ENCODE results near the gene MAP2K5. TPM values are rescaled to one million over a fixed set of nuclear protein-coding genes. Genes with fewer than 3 reads are reported as not detected.

Gene MAP2K5
- total RNA-seq, 1 experiment from 2014 or later = 13.6 TPM

DNA sequence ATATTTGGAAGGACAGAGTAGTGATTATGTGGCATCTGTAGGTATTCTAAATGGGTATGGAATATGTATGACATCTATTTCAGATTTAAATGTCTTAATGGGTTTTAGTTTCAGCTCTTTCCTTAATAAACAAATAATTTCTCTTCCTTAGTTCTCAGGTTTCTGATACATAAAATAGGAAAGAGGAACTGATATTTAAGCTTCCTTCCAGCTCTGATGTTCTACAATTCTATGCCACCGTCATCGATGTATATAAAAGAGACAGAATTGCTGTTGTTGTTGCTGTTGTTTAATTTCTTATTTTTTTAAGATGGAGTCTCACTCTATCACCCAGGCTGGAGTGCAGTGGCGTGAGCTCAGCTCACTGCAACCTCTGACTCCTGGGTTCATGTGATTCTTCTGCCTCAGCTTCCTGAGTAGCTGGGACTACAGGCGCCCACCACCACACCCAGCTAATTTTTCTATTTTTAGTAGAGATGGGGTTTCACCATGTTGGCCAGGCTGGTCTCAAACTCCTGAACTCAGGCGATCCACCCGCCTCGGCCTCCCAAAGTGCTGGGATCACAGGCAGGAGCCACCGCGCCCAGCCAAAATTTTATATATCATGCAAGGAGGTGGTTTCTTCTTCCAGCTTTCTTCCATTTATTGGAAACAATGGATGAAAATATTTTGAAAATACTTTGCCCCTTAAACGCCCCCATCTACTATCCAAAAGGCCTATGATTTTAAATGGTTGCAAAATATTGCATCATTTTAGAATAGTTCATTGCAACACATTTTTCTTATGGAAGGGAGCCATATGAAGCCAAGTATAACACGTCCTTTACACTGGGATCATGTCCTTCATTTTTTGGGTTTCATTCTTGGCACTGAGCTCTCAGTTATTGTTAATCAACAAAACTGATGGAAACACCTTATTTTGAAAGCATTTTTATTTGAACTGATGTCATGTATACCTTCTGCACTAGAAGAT, 35.4 kb upstream of the MAP2K5 start:
- POLR2A ChIA-PET = no interaction called here
- ATAC-seq = no peak
- DNase-seq (ENCODE audit: low spot score) = no peak
- CTCF ChIA-PET = no interaction called here
- no peaks in the 10 kb centered on the region for H3K36me3 Mint-ChIP-seq
- H3K4me1 Mint-ChIP-seq = peaks cover 13% of the 10 kb centered on the region
- no peaks in the 10 kb centered on the region for H3K9me3 Mint-ChIP-seq
- H3K27ac Mint-ChIP-seq = no peak overlapping the region
- no peak overlapping the region for H3K4me3 Mint-ChIP-seq
- no peak for TF ChIP-seq ETV6 (CRISPR knock-in tag; IDR thresholded peaks at IDR 0.05)
- TF ChIP-seq ZNF138 (CRISPR knock-in tag; conservative IDR thresholded peaks at IDR 0.05) = no peak
- TF ChIP-seq SOX15 (CRISPR knock-in tag; IDR thresholded peaks at IDR 0.05) = no peak
- TF ChIP-seq ATF1 (CRISPR knock-in tag; IDR thresholded peaks at IDR 0.05) = no peak
- TF ChIP-seq, protein P1, sequence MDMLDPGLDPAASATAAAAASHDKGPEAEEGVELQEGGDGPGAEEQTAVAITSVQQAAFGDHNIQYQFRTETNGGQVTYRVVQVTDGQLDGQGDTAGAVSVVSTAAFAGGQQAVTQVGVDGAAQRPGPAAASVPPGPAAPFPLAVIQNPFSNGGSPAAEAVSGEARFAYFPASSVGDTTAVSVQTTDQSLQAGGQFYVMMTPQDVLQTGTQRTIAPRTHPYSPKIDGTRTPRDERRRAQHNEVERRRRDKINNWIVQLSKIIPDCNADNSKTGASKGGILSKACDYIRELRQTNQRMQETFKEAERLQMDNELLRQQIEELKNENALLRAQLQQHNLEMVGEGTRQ (CRISPR knock-in tag; IDR thresholded peaks at IDR 0.05) = no peak
- no peaks in the 10 kb centered on the region for H3K27me3 Mint-ChIP-seq (ENCODE audit: low read depth)

DNA sequence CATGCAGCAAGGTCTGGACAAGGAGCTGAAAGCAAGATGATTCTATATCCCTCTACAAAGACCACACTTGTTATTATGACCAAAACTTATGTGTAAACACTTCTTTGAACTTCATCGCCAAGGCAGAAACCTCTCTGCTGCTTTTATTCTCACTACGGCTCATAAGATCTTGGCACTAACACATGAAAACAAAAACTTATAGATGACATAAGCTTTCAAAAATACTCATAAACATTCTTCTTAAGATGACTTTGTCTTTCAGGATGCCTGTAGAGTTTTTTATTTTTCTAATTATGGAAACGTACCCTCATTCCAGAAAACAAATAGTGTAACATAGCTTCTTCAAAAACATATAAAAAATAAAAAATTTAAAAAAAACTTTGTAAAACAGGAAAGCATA, 34.1 kb upstream of the MAP2K5 start:
- Mint-ChIP-seq H3K27ac (no peak overlapping the region), H3K9me3 (no peaks in the 10 kb centered on the region), H3K4me1 (peaks cover 8% of the 10 kb centered on the region), H3K36me3 (no peaks in the 10 kb centered on the region), H3K27me3 (ENCODE audit: low read depth) (no peaks in the 10 kb centered on the region), H3K4me3 (no peak overlapping the region)
- DNase-seq (ENCODE audit: low spot score) = no peak
- ATAC-seq = no peak
- CTCF ChIA-PET = no interaction called here
- POLR2A ChIA-PET = interaction anchor here (0.7 kb wide), 1 partner anchor 640 kb away, joined by 3 read pairs; no protein-coding TSS in a partner anchor
- TF ChIP-seq, protein P2, sequence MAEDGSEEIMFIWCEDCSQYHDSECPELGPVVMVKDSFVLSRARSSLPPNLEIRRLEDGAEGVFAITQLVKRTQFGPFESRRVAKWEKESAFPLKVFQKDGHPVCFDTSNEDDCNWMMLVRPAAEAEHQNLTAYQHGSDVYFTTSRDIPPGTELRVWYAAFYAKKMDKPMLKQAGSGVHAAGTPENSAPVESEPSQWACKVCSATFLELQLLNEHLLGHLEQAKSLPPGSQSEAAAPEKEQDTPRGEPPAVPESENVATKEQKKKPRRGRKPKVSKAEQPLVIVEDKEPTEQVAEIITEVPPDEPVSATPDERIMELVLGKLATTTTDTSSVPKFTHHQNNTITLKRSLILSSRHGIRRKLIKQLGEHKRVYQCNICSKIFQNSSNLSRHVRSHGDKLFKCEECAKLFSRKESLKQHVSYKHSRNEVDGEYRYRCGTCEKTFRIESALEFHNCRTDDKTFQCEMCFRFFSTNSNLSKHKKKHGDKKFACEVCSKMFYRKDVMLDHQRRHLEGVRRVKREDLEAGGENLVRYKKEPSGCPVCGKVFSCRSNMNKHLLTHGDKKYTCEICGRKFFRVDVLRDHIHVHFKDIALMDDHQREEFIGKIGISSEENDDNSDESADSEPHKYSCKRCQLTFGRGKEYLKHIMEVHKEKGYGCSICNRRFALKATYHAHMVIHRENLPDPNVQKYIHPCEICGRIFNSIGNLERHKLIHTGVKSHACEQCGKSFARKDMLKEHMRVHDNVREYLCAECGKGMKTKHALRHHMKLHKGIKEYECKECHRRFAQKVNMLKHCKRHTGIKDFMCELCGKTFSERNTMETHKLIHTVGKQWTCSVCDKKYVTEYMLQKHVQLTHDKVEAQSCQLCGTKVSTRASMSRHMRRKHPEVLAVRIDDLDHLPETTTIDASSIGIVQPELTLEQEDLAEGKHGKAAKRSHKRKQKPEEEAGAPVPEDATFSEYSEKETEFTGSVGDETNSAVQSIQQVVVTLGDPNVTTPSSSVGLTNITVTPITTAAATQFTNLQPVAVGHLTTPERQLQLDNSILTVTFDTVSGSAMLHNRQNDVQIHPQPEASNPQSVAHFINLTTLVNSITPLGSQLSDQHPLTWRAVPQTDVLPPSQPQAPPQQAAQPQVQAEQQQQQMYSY (CRISPR knock-in tag; IDR thresholded peaks at IDR 0.05) = no peak
- TF ChIP-seq ZNF317 (CRISPR knock-in tag; IDR thresholded peaks at IDR 0.05; ENCODE audit: borderline replicate concordance, low read depth) = no peak
- no peak for TF ChIP-seq FOXP1 (CRISPR knock-in tag; IDR thresholded peaks at IDR 0.05; ENCODE audit: borderline replicate concordance)
- TF ChIP-seq, protein P3, sequence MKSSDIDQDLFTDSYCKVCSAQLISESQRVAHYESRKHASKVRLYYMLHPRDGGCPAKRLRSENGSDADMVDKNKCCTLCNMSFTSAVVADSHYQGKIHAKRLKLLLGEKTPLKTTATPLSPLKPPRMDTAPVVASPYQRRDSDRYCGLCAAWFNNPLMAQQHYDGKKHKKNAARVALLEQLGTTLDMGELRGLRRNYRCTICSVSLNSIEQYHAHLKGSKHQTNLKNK (CRISPR knock-in tag; IDR thresholded peaks at IDR 0.05) = no peak
- TF ChIP-seq ZBTB21 (CRISPR knock-in tag; IDR thresholded peaks at IDR 0.05; ENCODE audit: borderline replicate concordance) = no peak
- TF ChIP-seq RELA (CRISPR knock-in tag; IDR thresholded peaks at IDR 0.05; ENCODE audit: borderline replicate concordance) = no peak
- TF ChIP-seq, protein P4, sequence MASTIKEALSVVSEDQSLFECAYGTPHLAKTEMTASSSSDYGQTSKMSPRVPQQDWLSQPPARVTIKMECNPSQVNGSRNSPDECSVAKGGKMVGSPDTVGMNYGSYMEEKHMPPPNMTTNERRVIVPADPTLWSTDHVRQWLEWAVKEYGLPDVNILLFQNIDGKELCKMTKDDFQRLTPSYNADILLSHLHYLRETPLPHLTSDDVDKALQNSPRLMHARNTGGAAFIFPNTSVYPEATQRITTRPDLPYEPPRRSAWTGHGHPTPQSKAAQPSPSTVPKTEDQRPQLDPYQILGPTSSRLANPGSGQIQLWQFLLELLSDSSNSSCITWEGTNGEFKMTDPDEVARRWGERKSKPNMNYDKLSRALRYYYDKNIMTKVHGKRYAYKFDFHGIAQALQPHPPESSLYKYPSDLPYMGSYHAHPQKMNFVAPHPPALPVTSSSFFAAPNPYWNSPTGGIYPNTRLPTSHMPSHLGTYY (CRISPR knock-in tag; IDR thresholded peaks at IDR 0.05) = no peak
- TF ChIP-seq TEAD1 (CRISPR knock-in tag; IDR thresholded peaks at IDR 0.05) = no peak
- TF ChIP-seq, protein P5, sequence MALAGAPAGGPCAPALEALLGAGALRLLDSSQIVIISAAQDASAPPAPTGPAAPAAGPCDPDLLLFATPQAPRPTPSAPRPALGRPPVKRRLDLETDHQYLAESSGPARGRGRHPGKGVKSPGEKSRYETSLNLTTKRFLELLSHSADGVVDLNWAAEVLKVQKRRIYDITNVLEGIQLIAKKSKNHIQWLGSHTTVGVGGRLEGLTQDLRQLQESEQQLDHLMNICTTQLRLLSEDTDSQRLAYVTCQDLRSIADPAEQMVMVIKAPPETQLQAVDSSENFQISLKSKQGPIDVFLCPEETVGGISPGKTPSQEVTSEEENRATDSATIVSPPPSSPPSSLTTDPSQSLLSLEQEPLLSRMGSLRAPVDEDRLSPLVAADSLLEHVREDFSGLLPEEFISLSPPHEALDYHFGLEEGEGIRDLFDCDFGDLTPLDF (CRISPR knock-in tag; IDR thresholded peaks at IDR 0.05) = no peak
- TF ChIP-seq, protein P6, sequence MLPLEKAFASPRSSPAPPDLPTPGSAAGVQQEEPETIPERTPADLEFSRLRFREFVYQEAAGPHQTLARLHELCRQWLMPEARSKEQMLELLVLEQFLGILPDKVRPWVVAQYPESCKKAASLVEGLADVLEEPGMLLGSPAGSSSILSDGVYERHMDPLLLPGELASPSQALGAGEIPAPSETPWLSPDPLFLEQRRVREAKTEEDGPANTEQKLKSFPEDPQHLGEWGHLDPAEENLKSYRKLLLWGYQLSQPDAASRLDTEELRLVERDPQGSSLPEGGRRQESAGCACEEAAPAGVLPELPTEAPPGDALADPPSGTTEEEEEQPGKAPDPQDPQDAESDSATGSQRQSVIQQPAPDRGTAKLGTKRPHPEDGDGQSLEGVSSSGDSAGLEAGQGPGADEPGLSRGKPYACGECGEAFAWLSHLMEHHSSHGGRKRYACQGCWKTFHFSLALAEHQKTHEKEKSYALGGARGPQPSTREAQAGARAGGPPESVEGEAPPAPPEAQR (CRISPR knock-in tag; IDR thresholded peaks at IDR 0.05) = no peak
- no peak for TF ChIP-seq RORB (CRISPR knock-in tag; IDR thresholded peaks at IDR 0.05)
- TF ChIP-seq, protein P7, sequence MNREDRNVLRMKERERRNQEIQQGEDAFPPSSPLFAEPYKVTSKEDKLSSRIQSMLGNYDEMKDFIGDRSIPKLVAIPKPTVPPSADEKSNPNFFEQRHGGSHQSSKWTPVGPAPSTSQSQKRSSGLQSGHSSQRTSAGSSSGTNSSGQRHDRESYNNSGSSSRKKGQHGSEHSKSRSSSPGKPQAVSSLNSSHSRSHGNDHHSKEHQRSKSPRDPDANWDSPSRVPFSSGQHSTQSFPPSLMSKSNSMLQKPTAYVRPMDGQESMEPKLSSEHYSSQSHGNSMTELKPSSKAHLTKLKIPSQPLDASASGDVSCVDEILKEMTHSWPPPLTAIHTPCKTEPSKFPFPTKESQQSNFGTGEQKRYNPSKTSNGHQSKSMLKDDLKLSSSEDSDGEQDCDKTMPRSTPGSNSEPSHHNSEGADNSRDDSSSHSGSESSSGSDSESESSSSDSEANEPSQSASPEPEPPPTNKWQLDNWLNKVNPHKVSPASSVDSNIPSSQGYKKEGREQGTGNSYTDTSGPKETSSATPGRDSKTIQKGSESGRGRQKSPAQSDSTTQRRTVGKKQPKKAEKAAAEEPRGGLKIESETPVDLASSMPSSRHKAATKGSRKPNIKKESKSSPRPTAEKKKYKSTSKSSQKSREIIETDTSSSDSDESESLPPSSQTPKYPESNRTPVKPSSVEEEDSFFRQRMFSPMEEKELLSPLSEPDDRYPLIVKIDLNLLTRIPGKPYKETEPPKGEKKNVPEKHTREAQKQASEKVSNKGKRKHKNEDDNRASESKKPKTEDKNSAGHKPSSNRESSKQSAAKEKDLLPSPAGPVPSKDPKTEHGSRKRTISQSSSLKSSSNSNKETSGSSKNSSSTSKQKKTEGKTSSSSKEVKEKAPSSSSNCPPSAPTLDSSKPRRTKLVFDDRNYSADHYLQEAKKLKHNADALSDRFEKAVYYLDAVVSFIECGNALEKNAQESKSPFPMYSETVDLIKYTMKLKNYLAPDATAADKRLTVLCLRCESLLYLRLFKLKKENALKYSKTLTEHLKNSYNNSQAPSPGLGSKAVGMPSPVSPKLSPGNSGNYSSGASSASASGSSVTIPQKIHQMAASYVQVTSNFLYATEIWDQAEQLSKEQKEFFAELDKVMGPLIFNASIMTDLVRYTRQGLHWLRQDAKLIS (CRISPR knock-in tag; IDR thresholded peaks at IDR 0.05; ENCODE audit: borderline replicate concordance) = no peak
- no peak for TF ChIP-seq TP53 (CRISPR knock-in tag; IDR thresholded peaks at IDR 0.05)
- no peak for TF ChIP-seq ATF1 (CRISPR knock-in tag; IDR thresholded peaks at IDR 0.05)
- TF ChIP-seq, protein P8, sequence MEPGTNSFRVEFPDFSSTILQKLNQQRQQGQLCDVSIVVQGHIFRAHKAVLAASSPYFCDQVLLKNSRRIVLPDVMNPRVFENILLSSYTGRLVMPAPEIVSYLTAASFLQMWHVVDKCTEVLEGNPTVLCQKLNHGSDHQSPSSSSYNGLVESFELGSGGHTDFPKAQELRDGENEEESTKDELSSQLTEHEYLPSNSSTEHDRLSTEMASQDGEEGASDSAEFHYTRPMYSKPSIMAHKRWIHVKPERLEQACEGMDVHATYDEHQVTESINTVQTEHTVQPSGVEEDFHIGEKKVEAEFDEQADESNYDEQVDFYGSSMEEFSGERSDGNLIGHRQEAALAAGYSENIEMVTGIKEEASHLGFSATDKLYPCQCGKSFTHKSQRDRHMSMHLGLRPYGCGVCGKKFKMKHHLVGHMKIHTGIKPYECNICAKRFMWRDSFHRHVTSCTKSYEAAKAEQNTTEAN (CRISPR knock-in tag; IDR thresholded peaks at IDR 0.05) = no peak

All from WTC11 (cell line).